Stimulated activated CD8-positive, alpha-beta memory T cell treated with anti-CD3 and anti-CD28 coated beads, Interleukin-2, amount 100 ng/mL, for 48 hours (primary cell): ENCODE results near the gene MPL.
"Not testable (repeated sequence)": the region's sequence is repeated elsewhere in the genome, so short reads cannot be mapped to it uniquely, and the experiment has no call there.

Source experiments
- DNase-seq, 2 donors: peaks; one replicate each; pipeline ENCODE4 v3.0.0-alpha.2; 2020; ENCODE audit warnings: low read depth in 2 of 2

MPL gene

DNA sequence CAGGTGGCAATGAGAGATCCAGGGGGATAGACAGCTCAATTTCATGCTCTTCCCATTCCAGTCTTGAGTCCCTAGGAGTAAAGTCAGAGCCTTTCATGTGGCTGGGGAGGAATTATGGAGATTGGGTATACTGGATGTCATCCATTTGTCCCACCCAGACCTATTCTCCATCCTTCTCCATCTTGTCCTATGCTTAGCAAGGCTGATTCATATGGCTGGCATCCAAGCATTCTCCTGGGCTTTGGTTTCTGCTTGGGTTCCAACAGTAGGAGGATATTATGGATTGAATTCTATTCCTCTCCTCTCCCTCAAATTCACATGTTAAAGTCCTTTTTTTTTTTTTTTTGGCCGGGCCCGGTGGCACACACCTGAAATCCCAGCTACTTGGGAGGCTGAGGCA is 17.3 kb downstream of the MPL start:
- DNase-seq: no peak

DNA sequence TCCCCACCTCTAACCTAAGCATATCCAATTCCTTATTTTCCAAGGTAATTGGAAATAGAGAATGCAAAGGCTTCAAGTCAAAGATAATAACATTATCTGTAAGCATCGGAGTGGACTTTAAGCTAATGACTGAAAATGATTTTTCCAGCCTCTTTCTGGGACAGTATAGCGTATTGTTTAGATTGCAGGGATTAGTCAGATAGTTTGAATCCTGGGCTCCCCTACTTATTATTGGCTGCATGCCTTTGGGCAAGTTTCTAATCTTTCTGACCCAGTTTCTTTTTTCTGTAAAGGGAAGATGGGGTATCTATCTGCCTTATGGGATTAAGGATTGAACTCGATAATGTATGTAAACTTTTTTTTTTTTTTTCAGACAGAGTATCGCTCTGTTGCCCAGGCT is 19.6 kb downstream of the MPL start:
- DNase-seq: no peak

DNA sequence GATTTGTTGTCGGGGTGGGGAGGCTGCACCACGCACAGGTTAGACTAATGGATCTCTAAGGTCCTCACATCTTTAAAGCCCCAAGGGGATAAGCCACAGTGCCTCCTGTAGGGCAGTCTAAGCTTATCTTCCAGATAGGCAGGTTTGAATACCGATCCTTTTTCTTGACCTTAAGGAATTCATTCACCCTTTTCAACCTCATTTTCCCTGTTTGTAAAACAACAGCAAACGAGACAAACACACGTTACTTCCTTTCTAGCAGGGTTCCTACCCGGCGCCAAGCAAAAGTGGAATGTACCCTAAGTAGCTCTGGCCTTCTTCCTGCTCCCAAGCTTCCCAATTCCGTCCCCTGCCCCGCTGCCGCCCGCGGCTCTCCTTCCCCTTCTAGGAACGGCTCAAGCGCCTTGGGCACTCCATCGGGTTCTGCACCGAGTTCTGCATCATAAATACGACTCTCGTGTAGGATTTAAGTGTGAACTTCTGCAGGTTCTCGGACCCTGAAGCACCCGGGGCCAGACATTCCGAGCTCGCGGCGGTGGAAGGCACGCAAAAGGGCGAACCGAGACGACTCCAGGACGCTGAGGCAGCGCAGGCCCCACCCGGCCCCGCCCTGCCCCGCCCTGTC is 20.6 kb downstream of the MPL start:
- DNase-seq: no peak

DNA sequence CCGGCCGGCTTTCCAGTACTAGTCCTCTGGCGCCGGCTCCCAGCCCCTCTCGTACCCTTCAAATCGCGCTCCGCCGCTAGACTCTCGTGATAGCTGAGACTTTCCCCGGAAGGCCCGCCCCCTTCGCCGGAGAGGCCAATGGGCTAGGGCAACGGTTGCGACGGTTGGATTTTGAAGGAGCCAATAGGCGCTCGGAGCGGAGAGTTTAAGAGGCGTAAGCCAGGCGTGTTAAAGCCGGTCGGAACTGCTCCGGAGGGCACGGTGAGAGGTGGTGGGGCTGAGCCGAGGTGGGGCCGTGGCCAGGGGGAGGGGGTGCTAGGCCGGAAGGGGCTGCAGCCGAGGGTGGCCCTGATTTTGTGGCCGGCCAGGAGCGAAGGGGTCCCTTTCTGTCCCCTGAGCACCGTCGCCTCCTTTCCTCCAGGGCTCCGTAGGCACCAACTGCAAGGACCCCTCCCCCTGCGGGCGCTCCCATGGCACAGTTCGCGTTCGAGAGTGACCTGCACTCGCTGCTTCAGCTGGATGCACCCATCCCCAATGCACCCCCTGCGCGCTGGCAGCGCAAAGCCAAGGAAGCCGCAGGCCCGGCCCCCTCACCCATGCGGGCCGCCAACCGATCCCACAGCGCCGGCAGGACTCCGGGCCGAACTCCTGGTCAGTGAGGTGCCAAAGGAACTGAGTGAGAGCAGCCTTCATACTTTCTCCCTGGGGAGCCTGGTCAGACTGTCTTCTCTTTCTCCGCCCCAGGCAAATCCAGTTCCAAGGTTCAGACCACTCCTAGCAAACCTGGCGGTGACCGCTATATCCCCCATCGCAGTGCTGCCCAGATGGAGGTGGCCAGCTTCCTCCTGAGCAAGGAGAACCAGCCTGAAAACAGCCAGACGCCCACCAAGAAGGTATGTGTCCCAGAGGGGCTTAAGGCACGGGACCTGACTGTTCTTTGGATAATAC is 21.4 kb downstream of the MPL start, which contains the start of gene CDC20:
TSS of gene CDC20 (plus strand) at position 236 of the 948 bp plus-strand sequence. CDS start at position 471, 235 bp downstream.
- peak; percentile 99 for DNase-seq

DNA sequence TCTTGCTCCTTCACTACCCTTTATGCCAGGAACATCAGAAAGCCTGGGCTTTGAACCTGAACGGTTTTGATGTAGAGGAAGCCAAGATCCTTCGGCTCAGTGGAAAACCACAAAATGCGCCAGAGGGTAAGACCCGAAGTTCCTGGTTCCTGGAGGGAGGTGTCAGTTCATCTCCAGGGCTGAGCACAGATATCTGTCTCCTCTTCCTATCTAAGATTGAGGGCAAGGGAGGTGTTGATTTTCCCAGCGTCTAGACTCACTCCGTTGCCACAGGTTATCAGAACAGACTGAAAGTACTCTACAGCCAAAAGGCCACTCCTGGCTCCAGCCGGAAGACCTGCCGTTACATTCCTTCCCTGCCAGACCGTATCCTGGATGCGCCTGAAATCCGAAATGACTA is 22.1 kb downstream of the MPL start:
- no peak for DNase-seq

DNA sequence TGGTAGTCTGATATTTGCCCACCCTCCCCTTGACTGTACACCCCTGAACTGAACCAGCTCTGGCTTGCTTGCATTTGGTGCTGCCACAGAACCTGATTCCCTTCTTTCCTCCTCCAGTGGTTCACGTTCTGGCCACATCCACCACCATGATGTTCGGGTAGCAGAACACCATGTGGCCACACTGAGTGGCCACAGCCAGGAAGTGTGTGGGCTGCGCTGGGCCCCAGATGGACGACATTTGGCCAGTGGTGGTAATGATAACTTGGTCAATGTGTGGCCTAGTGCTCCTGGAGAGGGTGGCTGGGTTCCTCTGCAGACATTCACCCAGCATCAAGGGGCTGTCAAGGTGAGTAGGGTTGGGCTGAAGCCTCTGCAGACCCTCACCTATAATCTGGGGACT is 23.0 kb downstream of the MPL start:
- no peak for DNase-seq

DNA sequence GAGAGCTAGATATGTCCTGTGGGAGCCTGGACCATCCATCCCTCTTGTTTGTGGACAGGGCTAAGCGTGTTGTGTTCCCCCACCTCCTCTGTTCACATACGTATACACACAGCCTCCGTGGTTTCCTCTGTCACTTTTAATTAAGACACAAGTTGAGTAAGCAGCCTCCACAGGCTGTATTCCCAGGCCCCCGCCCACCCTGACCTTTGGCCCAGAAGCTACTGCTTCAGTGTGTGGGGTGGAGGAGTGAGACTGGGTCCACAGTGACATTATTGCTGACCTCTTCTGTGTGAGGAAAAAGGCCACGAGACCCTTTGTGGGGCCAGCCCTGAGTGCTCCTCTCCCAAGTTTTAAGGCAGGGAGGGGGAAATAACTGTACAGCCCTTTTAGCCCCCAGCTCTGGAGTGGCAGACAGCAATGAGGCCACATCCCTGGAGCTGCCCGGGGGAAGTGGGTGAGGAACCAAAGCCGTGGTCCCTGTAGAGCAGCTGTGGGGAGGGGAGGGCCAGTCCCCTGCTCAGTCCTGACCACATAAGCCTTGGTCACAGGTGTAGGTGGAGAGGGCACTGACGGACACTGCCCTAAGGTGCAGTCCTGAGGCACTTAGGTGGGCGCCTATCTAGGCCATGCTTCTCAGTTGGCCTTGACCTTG is 25.8 kb downstream of the MPL start:
- no peak for DNase-seq

DNA sequence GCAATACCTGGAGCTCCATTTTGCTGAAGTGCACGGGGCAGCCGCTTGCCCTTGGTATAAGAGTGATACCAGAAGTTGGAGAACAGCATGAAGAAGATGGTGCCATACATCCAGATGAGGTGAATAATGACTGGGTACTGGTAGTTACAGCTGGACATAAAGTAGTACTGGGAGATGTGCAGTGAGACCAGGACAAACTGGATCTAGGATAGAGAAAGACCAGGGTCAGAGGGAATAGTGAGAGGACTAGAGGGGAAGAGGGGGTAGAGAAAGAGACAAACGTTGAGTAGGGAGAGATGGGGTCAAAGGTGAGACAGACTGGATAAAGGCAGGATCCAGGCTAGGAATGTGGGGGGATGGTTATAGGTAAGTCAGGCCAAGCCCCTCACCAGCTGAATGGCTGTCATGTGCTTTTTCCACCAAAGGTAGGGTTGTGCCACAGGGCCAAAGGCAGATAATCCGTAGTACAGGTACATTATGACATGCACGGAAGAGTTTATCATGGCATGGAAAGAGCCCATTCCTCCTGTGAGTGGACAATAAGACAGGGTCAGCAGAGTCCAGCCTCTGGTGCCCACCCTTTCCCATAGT is 26.4 kb downstream of the MPL start:
- DNase-seq: no peak

DNA sequence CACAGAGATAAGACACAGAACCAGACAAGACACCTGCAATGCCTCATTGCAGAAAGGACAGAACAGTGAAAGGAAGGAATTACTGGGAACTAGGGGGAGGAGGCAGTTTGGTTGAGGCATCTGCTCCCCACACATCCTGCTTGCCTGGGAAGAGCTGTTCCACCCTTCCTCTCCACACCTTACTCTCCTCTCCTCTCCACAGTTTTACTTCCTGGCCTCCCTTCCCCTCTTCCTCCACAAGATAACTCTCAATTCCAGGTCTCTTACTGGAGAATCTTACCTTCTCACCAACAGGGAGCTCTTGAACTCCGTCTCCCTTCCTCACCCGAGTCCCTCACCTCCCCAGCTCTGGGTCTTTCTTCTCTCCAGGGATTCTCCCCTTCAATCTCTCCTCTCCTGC is 28.1 kb downstream of the MPL start:
- no peak for DNase-seq

DNA sequence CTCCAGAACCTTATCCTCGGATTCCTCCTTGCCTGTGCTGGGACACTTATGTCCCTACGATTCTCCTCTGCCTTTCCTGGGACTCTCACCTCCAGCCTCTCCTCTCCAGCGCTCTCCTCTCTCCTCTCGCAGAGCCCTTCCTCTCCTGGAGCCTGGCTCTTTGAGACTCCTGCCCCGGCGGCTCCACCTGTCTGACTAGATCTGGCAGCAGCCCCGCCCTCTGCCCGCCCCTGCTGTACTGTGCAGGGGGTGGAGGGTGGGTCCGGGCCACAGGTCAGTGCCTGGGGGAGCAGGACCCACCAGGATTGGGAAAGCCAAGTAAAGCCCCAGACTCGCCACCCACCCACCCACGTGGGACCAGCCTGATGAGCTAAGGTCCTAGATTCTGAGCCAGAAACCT is 28.6 kb downstream of the MPL start:
- DNase-seq: no peak

DNA sequence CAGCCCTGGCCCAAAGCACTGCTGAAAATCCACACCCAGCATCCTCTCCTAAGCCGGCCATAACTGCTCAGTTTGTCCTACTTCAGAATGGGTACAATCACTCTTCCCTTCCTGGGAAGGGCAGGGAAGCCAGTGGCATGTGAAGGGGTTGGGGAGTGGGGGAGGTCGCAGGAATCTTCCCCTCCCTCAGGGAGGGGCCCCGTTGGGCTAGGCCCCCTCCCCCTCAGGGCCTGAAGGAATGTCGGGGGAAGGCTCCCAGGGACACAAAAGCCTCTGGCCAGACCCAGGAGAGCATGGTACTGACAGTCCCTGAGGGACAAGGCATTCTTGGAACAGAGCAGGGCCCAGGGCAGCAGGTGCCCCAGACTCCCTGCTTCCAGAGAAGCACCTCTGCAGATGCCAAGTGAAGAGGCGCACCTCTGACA is 29.0 kb downstream of the MPL start:
- no peak for DNase-seq

DNA sequence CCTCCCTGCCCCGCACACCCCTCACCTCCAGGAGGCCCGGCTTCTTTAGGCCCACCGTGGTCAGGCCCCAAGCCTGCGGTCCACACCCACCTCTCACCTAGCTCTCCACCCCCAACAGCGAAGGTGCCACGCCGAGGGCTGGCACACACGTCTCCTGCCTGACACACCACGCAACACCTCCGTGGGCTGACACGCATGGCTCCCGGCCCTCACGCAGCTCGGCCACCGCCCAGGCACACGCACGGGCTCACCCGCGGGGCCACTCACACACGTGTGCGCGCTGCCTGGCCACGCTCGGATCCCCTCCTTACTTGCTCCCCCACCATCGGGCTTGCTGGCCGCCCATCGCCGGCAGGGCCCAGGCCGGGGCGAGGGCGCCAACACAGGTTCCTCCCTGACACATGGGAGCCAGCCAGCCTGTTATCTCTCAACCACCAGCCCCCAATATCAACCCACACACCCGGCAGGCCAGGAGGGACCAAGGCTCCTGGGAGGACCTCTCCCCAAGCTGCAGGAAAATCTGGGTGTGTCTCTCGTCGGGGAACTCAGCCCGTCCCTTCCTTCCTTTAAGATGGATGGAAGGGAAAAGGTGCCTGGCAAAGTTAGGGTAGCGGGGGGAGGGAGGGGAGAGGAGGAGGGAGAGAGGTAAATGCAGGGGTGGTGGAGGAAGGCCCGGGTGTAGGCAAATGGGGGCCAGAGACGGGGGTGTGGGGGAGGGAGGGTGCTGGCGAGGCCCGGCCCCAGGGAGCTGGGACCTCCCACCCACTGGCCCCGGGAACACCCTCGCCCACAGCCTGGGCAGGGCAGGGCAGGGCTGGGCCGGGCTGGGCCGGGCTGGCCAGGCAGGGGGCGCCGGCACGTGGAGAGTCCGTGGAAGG is 29.6 kb downstream of the MPL start:
- DNase-seq: peak; percentile 37 to 52

DNA sequence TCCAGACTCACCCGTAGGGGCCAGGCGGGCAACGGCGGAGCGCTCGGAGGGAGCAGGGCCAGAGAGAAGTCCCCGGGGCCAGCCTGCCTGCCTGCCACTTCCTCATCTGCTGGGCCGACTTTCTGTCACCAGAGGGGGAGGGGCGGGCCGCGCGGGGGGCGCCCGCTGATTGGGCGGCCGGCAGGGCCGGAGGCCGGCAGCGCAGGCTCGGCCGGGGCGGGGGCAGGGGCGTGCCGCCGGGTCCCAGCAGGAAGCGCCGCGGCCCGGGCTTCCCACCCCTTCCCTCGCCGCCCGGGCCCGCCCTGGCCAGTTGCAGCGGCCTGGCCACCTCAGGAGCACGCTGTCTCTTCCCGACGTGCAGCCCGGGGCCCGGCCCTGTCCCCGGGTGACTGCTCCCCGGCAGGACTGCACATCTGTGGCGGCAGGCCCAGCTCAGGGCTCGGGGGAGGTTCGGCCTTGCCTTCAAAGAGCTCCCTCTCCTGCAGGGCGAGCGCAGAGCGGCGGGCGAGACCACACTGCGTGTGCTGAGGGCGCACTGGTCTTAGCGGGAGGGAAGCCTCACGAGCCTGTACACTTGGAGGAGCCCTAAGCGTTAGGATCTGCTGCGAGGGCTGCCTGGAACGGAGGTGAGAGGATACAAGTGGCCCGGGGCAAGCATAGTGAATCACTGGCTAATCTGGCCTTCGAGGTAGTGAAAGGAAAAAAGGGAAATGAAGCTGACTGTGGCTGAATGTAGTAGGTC is 30.5 kb downstream of the MPL start, which contains the start of gene ELOVL1:
TSS of gene ELOVL1 (minus strand) at position 108 of the 742 bp plus-strand sequence. CDS start 2,402 bp downstream, outside the sequence.
- DNase-seq: peak; percentile 89 to 94

DNA sequence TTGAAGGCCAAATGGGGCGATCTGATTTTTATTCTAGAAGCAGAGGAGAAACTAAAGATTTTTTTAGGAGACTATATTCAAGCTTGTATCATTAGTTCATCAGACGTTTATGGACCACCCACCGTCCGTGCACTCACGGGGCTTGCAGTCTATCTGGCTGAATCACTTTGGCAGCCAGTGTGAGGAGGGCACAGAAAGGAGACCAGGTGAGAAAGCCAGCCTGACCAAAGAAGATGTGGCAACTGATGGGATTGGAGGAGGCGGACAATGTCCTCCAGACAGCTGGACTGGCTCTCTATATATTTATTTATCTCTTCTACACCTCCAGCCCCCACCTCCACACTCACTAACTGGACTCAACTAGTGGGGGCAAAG is 31.0 kb downstream of the MPL start:
- no peak for DNase-seq

DNA sequence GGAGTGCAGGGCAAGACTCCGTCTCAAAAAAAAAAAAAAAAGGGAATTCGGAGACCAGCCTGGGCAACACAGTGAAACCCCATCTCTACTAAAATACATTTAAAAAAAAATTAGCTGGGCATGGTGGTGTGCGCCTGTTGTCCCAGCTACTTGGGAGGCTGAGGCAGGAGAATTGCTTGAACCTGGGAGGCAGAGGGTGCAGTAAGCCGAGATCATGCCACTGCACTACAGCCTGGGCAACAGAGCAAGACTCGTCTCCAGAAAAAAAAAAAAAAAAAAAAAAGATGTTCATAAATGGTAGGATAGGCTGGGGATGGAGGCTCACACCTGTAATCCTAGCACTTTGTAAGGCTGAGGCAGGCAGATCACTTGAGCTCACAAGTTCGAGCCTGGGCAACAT is 32.2 kb downstream of the MPL start:
- not testable (repeated sequence) for DNase-seq

DNA sequence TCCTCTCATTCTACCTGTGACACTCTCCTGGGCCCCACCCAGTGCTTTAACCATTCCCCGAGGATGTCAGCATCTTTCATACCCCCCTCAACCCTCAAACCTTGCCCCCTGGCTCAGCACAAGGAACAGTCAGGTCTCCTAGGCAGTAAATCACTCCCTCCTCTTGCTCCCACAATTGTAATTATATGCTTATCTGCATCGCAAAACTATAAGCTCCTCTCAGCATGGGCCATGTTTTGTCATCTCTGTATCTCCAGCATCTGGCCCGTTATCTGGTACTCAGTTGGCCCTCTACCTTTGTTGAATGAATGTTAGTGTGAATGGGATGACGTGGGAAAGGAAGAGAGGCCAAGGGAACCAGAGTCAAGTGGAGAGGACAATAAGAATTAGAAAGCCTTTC is 32.9 kb downstream of the MPL start:
- no peak for DNase-seq

DNA sequence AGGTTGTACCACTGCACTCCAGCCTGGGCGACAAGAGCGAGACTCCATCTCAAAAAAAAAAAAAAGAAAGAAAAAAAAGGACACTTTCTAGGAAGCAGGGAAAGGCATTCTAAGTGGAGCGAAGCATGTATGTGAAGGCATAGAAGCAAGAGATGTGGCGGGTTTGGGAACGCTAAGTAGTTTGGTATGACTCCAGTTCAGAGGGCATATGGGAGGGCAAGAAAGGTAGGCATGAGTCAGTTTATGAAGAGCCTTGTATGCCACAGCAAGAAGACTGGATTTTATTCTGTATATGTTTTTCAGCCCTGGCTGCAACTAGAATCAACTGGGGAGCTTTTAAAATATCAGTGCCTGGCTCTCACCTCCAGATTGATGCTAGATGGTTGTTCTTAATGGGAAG is 34.6 kb downstream of the MPL start:
- no peak for DNase-seq

DNA sequence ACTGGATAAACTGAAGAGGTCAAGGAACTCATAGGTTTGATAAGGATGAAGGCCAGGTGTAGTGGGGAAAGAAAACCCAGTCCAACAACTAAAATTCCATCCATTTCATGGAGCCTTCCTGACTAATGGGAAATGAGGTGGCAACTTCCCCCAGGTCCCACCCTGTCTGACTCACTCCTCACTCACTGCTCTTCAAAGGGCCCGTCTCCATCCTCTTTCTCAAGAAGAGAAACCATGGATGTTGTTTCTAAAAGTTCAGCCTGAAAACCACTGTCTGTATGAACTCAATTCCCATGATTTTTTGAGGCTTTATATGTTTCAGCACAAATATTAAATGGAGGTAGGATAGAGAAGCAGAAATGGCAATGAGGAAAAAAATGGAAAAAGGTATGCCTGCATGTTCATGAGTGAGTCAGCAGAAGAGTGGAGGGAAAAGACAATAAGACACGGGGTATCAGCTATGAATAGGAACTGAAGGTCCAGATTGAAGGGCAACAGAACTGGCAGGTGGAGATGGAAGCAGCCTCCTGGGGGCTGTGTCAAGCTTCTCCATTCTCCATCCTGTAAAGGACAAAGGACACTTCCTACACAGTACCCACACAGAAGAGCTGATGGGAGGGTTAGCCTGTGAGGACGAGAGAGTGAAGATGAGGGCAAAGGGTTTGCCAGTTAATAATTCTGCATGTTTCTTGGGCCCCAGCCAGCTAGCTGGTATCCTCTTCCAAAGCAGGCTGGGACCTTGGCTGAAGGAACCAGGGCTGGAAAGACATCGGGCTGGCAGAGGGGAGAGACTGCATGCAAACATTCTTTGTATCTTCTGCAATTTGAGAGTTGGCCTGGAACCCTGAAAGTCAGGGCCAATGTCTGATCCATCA is 35.7 kb downstream of the MPL start:
- no peak for DNase-seq

DNA sequence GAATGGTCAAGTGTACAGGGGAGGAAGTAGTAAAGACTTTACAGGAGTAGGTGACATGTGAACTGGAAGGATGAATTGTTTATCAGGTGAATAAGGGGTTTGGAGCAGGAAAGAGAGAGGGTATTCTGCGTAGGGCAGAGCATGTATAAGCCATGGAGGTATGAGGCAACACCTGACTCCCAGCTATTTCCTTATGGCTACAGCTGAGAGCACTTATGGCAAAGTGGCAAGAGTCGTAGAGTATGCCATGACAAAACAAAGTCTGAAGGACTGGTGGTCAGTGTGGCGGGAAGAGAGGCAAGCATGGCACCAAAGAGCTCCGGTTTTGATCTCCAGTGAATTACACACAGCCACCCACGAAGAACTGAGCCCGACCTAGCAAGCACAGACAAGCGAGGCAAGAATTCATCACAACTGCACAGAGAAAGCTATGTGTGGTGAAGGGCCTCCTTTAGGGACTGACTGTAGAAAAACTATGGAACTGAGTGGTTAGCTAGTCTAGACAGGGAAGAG is 39.2 kb downstream of the MPL start:
- no peak for DNase-seq
